GM12878 (cell line): Measurements from ENCODE around the gene PNPLA5. TPM values are rescaled to one million over a fixed set of nuclear protein-coding genes. Genes with fewer than 3 reads are reported as not detected.

Experiments used
- ATAC-seq: fragments of 200-7000 bp; cut with Tn5 transposase; 3 replicates; pipeline ENCODE4 v1.9.1; 2020; ENCODE audit warnings: mild to moderate bottlenecking, moderate library complexity
- BruUV-seq: library from RNA; stranded (reverse); fragments of 400-500 nt; replicated peaks from 2 replicates; lab custom pipeline; 2021; lab: Mats Ljungman, UMichigan
- CTCF ChIA-PET: fragments of 300-600 bp; sonication (Branson Sonifier 250); formaldehyde crosslinking; extraction: SDS; loops from one replicate; lab custom pipeline; 2021; ENCODE audit warnings: inconsistent platforms; lab: Yijun Ruan, JAX
- POLR2A ChIA-PET: fragments of 350-600 bp; formaldehyde crosslinking; extraction: SDS; loops from one replicate; lab custom pipeline; 2021; ENCODE audit warnings: inconsistent platforms; lab: Charles Lee
- RAD21 ChIA-PET: fragments of 300-600 bp; sonication (Branson Sonifier 250); formaldehyde crosslinking; loops from one replicate; lab custom pipeline; 2023; ENCODE audit warnings: antibody characterized with exemption; ENCODE audit not compliant: unreplicated experiment; lab: Charles Lee
- SMC1A ChIA-PET: fragments of 300-600 bp; sonication (Branson Sonifier 250); formaldehyde crosslinking; loops from one replicate; lab custom pipeline; 2023; ENCODE audit not compliant: unreplicated experiment, uncharacterized antibody; lab: Charles Lee
- DNase-seq: peaks from one replicate; pipeline ENCODE4 v3.0.0-alpha.2; 2011; ENCODE audit warnings: low read depth, low spot score
- FAIRE-seq: peaks from 3 replicates; lab custom pipeline; 2011; peaks lifted over from hg19 to GRCh38; lab: Jason Lieb, UNC
- H2AFZ ChIP-seq: 2 replicates; pipeline ENCODE4 v1.6.0; 2011; ENCODE audit warnings: low read depth, low read length, control low read depth; ENCODE audit not compliant: control insufficient read depth
- H3K27ac ChIP-seq: 2 replicates; pipeline ENCODE4 v1.5.1; 2011; ENCODE audit warnings: control low read depth; ENCODE audit not compliant: control insufficient read depth, insufficient read depth
- H3K27me3 ChIP-seq, 2 experiments: replicated peaks in 1 of 2; 2 replicates each; pipeline versions ENCODE4 v1.6.0 to v1.6.1; 2011; ENCODE audit warnings: low read length in 1 of 2; ENCODE audit not compliant: control insufficient read depth in 2 of 2, insufficient read depth in 2 of 2
- H3K36me3 ChIP-seq, 2 experiments: 2 replicates each; pipeline ENCODE4 v1.5.1; 2011; ENCODE audit warnings: low read length in 1 of 2; ENCODE audit not compliant: control insufficient read depth in 2 of 2, insufficient read depth in 2 of 2
- H3K4me1 ChIP-seq: 2 replicates; pipeline ENCODE4 v1.6.1; 2011; ENCODE audit warnings: mild to moderate bottlenecking, low read length, moderate library complexity, mixed read lengths; ENCODE audit not compliant: control insufficient read depth, insufficient read depth
- H3K4me2 ChIP-seq: 2 replicates; pipeline ENCODE4 v1.6.0; 2011; ENCODE audit warnings: control low read depth; ENCODE audit not compliant: control insufficient read depth, insufficient read depth
- H3K4me3 ChIP-seq: fragments of 200-600 bp; sonication (generic); 2 replicates; pipeline ENCODE4 v1.5.1; 2016
- H3K79me2 ChIP-seq: 2 replicates; pipeline ENCODE4 v1.6.0; 2011; ENCODE audit warnings: low read length; ENCODE audit not compliant: control insufficient read depth, insufficient read depth
- H3K9ac ChIP-seq: 2 replicates; pipeline ENCODE4 v1.8.0; 2011; ENCODE audit warnings: low read length, control low read depth, mixed read lengths; ENCODE audit not compliant: control insufficient read depth, insufficient read depth
- H3K9me3 ChIP-seq: replicated peaks from 3 replicates; pipeline ENCODE4 v1.5.1; 2011; ENCODE audit warnings: mild to moderate bottlenecking, low read length; ENCODE audit not compliant: control insufficient read depth, insufficient read depth
- H4K20me1 ChIP-seq: 2 replicates; pipeline ENCODE4 v1.6.0; 2011; ENCODE audit not compliant: control insufficient read depth, insufficient read depth
- BCL11A ChIP-seq: IDR thresholded peaks from 2 replicates; pipeline ENCODE4 v1.6.1; 2011; ENCODE audit warnings: low read depth, low read length
- KLF5 ChIP-seq: fragments of 450-650 bp; IDR thresholded peaks from 2 replicates; pipeline ENCODE4 v1.6.1; 2014; ENCODE audit warnings: mild to moderate bottlenecking; ENCODE audit not compliant: partially characterized antibody
- TBL1XR1 ChIP-seq: IDR thresholded peaks from 2 replicates; pipeline ENCODE4 v1.6.1; 2012; ENCODE audit warnings: low read depth, low read length, improper control_type of control experiment
- TCF3 ChIP-seq: IDR thresholded peaks from 2 replicates; pipeline ENCODE4 v1.6.1; 2012; ENCODE audit warnings: low read depth, mild to moderate bottlenecking, low read length, borderline replicate concordance; ENCODE audit not compliant: insufficient read depth
- ZNF622 ChIP-seq: fragments of 450-650 bp; IDR thresholded peaks from 2 replicates; pipeline ENCODE4 v1.6.1; 2017; ENCODE audit warnings: mild to moderate bottlenecking, inconsistent platforms
- WGBS: methylation state at CpG from one replicate; pipeline ENCODE4 v1.1.6; 2016; ENCODE audit warnings: low lambda C conversion rate; ENCODE audit not compliant: insufficient replicate concordance, insufficient coverage; ENCODE audit errors: missing lambda C conversion rate; 5-methylcytosine and 5-hydroxymethylcytosine counted together
- in situ Hi-C: fragments of 300-500 bp; cut with MboI; formaldehyde crosslinking; loops from 9 replicates; pipeline ENCODE4 v1.14.3; 2018; ENCODE audit warnings: mixed read lengths
- intact Hi-C: fragments of 100-400 bp; cut with micrococcal nuclease; formaldehyde crosslinking; loops from one replicate; pipeline ENCODE4 v1.14.2; 2022; ENCODE audit not compliant: unreplicated experiment
- polyA plus RNA-seq, 11 experiments: library from polyadenylated mRNA; depleted of rRNA in 4 of 11; unstranded in 6 of 11; stranded (reverse) in 5 of 11; fragments of >200 nt; fragmentation: Nextera tagmentation in 4 of 11; fragmentation: Illumina TruSeq in 1 of 11; extraction: Ambion mirVana in 4 of 11; extraction: Trizol in 1 of 11; gene quantifications; 1 replicate in 1 of 11; 2 replicates in 10 of 11; pipeline versions ENCODE4 v1.2.1 to v1.2.3, GENCODE V29; 2011 to 2016; ENCODE audit warnings: inconsistent platforms in 2 of 11, missing spikeins in 2 of 11, low read depth in 1 of 11
- total RNA-seq, 4 experiments: library from RNA; depleted of rRNA in 3 of 4; stranded (reverse); fragments of >200 nt in 3 of 4; fragmentation: Illumina TruSeq in 1 of 4; extraction: Trizol in 1 of 4; gene quantifications; 2 replicates each; pipeline versions ENCODE4 v1.2.1 to v1.2.3, GENCODE V29; 2013 to 2021
- TF ChIP-seq, protein P1 (sequence below): fragments of 450-650 bp; IDR thresholded peaks from 2 replicates; pipeline ENCODE4 v1.6.1; 2017; ENCODE audit warnings: mild to moderate bottlenecking, low read depth, inconsistent platforms; ENCODE audit not compliant: poor library complexity, severe bottlenecking
- TF ChIP-seq, protein P2 (sequence below): fragments of 450-650 bp; IDR thresholded peaks from 2 replicates; pipeline ENCODE4 v1.6.1; 2017; ENCODE audit warnings: mild to moderate bottlenecking, moderate library complexity

Gene PNPLA5
- total and polyA plus RNA-seq, 10 of the 15 experiments (the other 5 are each of a cell fraction or from before 2014, with no cell fraction given), result not detected

DNA sequence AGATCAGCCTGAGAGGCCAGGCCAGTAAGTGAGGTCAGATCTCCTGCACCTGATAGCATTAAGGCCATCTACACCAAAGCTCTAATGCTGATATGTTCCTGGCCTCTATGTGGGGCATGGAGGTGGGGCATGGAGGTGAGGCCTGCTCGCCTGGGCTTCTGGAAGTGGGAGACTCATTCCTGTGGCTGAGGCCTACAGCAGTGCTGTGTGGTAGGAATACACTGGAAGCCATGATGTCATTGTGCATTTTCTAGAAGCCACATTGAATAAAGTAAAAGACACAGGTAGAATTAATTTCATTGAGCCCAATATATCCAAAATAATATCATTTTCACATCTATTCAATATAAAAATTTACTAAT lies 34.5 kb upstream of the PNPLA5 start (continued):
- TF ChIP-seq TBL1XR1, result no peak
- no peak for TF ChIP-seq TCF3
- no peak for TF ChIP-seq BCL11A

DNA sequence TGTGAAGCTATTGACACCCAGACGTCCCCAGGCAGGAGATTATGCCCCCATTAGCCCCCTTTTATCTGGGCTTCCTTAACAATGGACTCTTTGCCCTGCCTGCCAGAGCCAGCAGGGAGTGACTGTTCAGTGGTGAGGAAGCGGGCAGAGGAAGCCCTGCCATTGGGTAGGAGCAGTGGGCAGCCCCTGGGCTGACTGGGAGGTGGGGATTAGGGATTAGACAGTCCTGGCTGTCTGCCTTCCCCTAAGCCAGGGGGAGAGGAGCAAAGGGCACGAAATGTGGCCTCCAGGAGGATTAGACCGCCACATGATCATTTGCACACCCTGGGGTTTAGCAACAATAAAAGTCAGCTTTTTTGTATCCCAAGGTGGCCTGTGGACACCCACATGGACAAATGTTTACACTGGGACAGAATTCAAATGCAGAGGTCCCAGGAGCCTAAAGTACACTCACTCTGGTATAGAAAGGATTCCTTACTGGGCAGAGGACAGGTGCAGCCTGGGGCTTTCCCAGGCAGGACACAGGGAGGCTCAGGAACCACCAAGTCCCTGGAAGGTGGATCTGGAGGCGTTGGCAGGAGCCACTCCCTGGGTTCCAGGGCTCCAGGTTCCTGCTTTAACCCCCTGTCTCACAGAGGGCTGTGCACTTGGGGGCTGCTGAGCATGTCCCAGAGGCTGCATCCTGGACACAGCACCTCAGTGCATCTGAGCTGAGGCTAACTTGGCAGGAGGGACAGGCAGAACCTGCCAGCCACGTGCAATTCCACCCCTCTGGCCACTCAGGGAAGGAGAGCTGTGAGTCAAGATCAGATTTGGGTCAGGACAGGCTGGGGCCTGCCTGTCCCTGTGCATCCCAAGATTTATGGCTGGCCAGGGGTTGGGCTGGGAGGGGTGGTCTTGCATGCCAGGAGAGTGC lies 33.9 kb upstream of the PNPLA5 start:
- H4K20me1 ChIP-seq, result no peaks in the 10 kb centered on the region
- no peak overlapping the region for H3K4me2 ChIP-seq
- RAD21 ChIA-PET, result no interaction called here
- no peak overlapping the region for H3K9ac ChIP-seq
- WGBS, result 6% methylated on average over 6 of the region's 6 CpGs
- CTCF ChIA-PET, result interaction anchor here (0.9 kb wide), 1 partner anchor 29 kb away, joined by 3 read pairs; the partner anchor contains the start of gene SAMM50
- H3K27ac ChIP-seq, result no peak overlapping the region
- H3K4me3 ChIP-seq, result no peak overlapping the region
- SMC1A ChIA-PET, result no interaction called here
- no peaks in the 10 kb centered on the region for H3K79me2 ChIP-seq
- H3K27me3 ChIP-seq, result peaks cover 0 to 3% of the 10 kb centered on the region in 2 experiments; a peak in 2 of 4 replicates
- ATAC-seq (no peak), FAIRE-seq (no peak), DNase-seq (no peak)
- BruUV-seq, result no TSS peak
- no peak for TF ChIP-seq ZNF622
- in situ Hi-C loops, result no loop called here
- POLR2A ChIA-PET, result no interaction called here
- no peaks in the 10 kb centered on the region for H3K9me3 ChIP-seq
- intact Hi-C loops, result no loop called here
- H2AFZ ChIP-seq, result no peak overlapping the region
- no peaks in the 10 kb centered on the region for H3K36me3 ChIP-seq
- H3K4me1 ChIP-seq, result no peaks in the 10 kb centered on the region

DNA sequence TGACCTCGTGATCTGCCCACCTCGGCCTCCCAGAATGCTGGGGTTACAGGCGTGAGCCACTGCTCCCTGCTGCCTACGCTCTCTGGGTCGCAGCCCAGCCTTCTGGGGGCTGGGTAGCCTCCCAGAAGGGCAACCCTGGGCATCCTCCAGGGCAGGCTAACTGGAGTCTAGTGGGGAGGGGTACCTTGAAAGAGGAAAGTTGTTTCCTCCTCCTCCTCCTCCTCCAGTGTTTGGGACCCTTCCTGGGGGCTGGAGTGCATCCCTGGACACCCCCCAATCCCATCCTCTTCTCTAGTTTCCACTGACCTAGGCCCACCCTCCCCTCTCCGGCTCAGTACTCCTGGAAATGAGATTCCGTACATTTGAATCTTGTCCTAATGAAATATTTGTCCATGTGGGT lies 33.1 kb upstream of the PNPLA5 start:
- no peak overlapping the region for H3K27ac ChIP-seq
- WGBS, result 43% methylated on average over 7 of the region's 7 CpGs
- H3K9ac ChIP-seq, result no peak overlapping the region
- no TSS peak for BruUV-seq
- RAD21 ChIA-PET, result no interaction called here
- SMC1A ChIA-PET, result no interaction called here
- H3K36me3 ChIP-seq, result no peaks in the 10 kb centered on the region
- no peak for DNase-seq
- H4K20me1 ChIP-seq, result no peaks in the 10 kb centered on the region
- no peak overlapping the region for H2AFZ ChIP-seq
- in situ Hi-C loops (no loop called here), intact Hi-C loops (no loop called here)
- H3K79me2 ChIP-seq, result no peaks in the 10 kb centered on the region
- H3K4me3 ChIP-seq, result no peak overlapping the region
- peaks cover 0 to 3% of the 10 kb centered on the region in 2 experiments; a peak in 2 of 4 replicates for H3K27me3 ChIP-seq
- POLR2A ChIA-PET, result no interaction called here
- H3K4me1 ChIP-seq, result no peaks in the 10 kb centered on the region
- no peak for FAIRE-seq
- no peak for ATAC-seq
- H3K9me3 ChIP-seq, result no peaks in the 10 kb centered on the region
- CTCF ChIA-PET, result interaction anchor here (0.9 kb wide), 1 partner anchor 30 kb away, joined by 3 read pairs; the partner anchor contains the start of gene SAMM50
- H3K4me2 ChIP-seq, result no peak overlapping the region
- TF ChIP-seq, protein P1, sequence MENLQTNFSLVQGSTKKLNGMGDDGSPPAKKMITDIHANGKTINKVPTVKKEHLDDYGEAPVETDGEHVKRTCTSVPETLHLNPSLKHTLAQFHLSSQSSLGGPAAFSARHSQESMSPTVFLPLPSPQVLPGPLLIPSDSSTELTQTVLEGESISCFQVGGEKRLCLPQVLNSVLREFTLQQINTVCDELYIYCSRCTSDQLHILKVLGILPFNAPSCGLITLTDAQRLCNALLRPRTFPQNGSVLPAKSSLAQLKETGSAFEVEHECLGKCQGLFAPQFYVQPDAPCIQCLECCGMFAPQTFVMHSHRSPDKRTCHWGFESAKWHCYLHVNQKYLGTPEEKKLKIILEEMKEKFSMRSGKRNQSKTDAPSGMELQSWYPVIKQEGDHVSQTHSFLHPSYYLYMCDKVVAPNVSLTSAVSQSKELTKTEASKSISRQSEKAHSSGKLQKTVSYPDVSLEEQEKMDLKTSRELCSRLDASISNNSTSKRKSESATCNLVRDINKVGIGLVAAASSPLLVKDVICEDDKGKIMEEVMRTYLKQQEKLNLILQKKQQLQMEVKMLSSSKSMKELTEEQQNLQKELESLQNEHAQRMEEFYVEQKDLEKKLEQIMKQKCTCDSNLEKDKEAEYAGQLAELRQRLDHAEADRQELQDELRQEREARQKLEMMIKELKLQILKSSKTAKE, result no peak
- TF ChIP-seq, protein P2, sequence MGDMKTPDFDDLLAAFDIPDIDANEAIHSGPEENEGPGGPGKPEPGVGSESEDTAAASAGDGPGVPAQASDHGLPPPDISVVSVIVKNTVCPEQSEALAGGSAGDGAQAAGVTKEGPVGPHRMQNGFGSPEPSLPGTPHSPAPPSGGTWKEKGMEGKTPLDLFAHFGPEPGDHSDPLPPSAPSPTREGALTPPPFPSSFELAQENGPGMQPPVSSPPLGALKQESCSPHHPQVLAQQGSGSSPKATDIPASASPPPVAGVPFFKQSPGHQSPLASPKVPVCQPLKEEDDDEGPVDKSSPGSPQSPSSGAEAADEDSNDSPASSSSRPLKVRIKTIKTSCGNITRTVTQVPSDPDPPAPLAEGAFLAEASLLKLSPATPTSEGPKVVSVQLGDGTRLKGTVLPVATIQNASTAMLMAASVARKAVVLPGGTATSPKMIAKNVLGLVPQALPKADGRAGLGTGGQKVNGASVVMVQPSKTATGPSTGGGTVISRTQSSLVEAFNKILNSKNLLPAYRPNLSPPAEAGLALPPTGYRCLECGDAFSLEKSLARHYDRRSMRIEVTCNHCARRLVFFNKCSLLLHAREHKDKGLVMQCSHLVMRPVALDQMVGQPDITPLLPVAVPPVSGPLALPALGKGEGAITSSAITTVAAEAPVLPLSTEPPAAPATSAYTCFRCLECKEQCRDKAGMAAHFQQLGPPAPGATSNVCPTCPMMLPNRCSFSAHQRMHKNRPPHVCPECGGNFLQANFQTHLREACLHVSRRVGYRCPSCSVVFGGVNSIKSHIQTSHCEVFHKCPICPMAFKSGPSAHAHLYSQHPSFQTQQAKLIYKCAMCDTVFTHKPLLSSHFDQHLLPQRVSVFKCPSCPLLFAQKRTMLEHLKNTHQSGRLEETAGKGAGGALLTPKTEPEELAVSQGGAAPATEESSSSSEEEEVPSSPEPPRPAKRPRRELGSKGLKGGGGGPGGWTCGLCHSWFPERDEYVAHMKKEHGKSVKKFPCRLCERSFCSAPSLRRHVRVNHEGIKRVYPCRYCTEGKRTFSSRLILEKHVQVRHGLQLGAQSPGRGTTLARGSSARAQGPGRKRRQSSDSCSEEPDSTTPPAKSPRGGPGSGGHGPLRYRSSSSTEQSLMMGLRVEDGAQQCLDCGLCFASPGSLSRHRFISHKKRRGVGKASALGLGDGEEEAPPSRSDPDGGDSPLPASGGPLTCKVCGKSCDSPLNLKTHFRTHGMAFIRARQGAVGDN, result no peak
- no peak for TF ChIP-seq KLF5
